ENCODE results near the gene CREB3L2. TPM values are rescaled to one million over a fixed set of nuclear protein-coding genes. Genes with fewer than 3 reads are reported as not detected.

Gene CREB3L2
- total RNA-seq, 1 experiment from 2014 or later: 49.8 TPM

GRCh38 chr7:137956591-137956990 lies 45.3 kb downstream of the CREB3L2 start:
- H2AFZ ChIP-seq (ENCODE audit: low read depth, low read length, poor library complexity, severe bottlenecking): no peak overlapping the region
- intact Hi-C loops (cut with micrococcal nuclease): no loop called here
- DNase-seq (ENCODE audit: low read depth, low spot score): no peak
- H3K4me1 ChIP-seq (ENCODE audit: control insufficient read depth in 1 of 2, insufficient read depth in 2 of 2, low read length in 2 of 2): peaks cover 15 to 42% of the 10 kb centered on the region in 2 experiments
- H3K79me2 ChIP-seq (ENCODE audit: insufficient read depth, low read length): no peaks in the 10 kb centered on the region
- no peak overlapping the region for H3K4me2 ChIP-seq (ENCODE audit: low read length)
- TF ChIP-seq ZBTB33 (IDR thresholded peaks at IDR 0.05; ENCODE audit: extremely low read depth, insufficient replicate concordance, low read length) (no peak), REST (IDR thresholded peaks at IDR 0.05; ENCODE audit: low read depth) (no peak), YY1 (IDR thresholded peaks at IDR 0.05; ENCODE audit: extremely low read depth, insufficient replicate concordance, low read depth, low read length) (no peak), EZH2phosphoT487 (IDR thresholded peaks at IDR 0.05; ENCODE audit: borderline replicate concordance) (no peak), ZFX (IDR thresholded peaks at IDR 0.05) (no peak), SP1 (IDR thresholded peaks at IDR 0.05; ENCODE audit: low read depth) (no peak), RAD21 (IDR thresholded peaks at IDR 0.05; ENCODE audit: low read depth) (no peak), EZH2 (IDR thresholded peaks at IDR 0.05) (no peak), POLR2AphosphoS5 (IDR thresholded peaks at IDR 0.05; ENCODE audit: low read depth, low read length) (no peak), TCF7L2 (IDR thresholded peaks at IDR 0.05; ENCODE audit: borderline replicate concordance, extremely low read depth, insufficient read depth, insufficient read length) (no peak), CEBPB (IDR thresholded peaks at IDR 0.05; ENCODE audit: low read depth) (no peak), SIN3A (IDR thresholded peaks at IDR 0.05; ENCODE audit: low read depth) (no peak), JUND (IDR thresholded peaks at IDR 0.05) (no peak), ZNF274 (IDR thresholded peaks at IDR 0.05; ENCODE audit: low read depth, low read length) (no peak), ELF1 (IDR thresholded peaks at IDR 0.05; ENCODE audit: borderline replicate concordance, low read depth) (no peak)
- no TSS peak for BruUV-seq (replicated peaks)
- no peaks in the 10 kb centered on the region for H4K20me1 ChIP-seq (ENCODE audit: insufficient read depth)
- POLR2A ChIA-PET: no interaction called here
- no peaks in the 10 kb centered on the region for H3K9me2 ChIP-seq (ENCODE audit: insufficient read depth)
- CTCF ChIA-PET: no interaction called here
- no peaks in the 10 kb centered on the region for H3K9me3 ChIP-seq (ENCODE audit: control insufficient read depth in 1 of 2, insufficient read depth in 1 of 2, low read depth in 1 of 2, low read length in 2 of 2)
- H3K4me3 ChIP-seq (replicated peaks in 1 of 2; ENCODE audit: low read depth in 1 of 2, low read length in 2 of 2): no peak overlapping the region
- H3K9ac ChIP-seq (ENCODE audit: low read length): no peak overlapping the region
- no peaks in the 10 kb centered on the region for H3K36me3 ChIP-seq (ENCODE audit: control insufficient read depth in 1 of 2, insufficient read depth in 2 of 2, low read length in 2 of 2)
- RAD21 ChIA-PET (ENCODE audit: low non-redundant PET in 1 of 2, low total read pairs in 2 of 2, uncharacterized antibody in 2 of 2, unreplicated experiment in 2 of 2): no interaction called here
- no peak overlapping the region for H3K27ac ChIP-seq (ENCODE audit: low read depth, low read length)
- ATAC-seq: no peak
- no peaks in the 10 kb centered on the region for H3K27me3 ChIP-seq (ENCODE audit: insufficient read depth, low read length)

All from HCT116 (cell line).